Prostate gland (tissue), 2 donors: ENCODE results near the gene SAMM50. TPM values are rescaled to one million over a fixed set of nuclear protein-coding genes. Genes with fewer than 3 reads are reported as not detected.
A peak's percentile ranks its signal among the peaks of the same experiment; 100 is the strongest.

Source experiments
- DNase-seq: peaks from one replicate; pipeline ENCODE4 v3.0.0-alpha.2; 2019; ENCODE audit warnings: low spot score
- H3K27ac ChIP-seq, 2 donors: fragments of 200-600 bp; sonication (generic); 2 replicates each; pipeline ENCODE4 v1.5.1; 2017 to 2019
- H3K27me3 ChIP-seq: fragments of 200-600 bp; sonication (generic); replicated peaks from 2 replicates; pipeline ENCODE4 v1.5.1; 2019; ENCODE audit not compliant: insufficient read depth
- H3K36me3 ChIP-seq, 2 donors: fragments of 200-600 bp; sonication (generic); 1 replicate in 1 of 2; 2 replicates in 1 of 2; pipeline versions ENCODE4 v1.5.1 to v1.8.1; 2017 to 2019
- H3K4me1 ChIP-seq: fragments of 200-600 bp; sonication (generic); replicated peaks from 2 replicates; pipeline ENCODE4 v1.5.1; 2019
- H3K4me3 ChIP-seq, 2 donors: fragments of 200-600 bp; sonication (generic); 2 replicates each; pipeline ENCODE4 v1.5.1; 2017 to 2019
- H3K9me3 ChIP-seq: fragments of 200-600 bp; sonication (generic); 2 replicates; pipeline ENCODE4 v1.5.1; 2017
- POLR2A ChIP-seq: fragments of 450-650 bp; IDR thresholded peaks from one replicate; pipeline ENCODE4 v1.6.1; 2016; ENCODE audit warnings: antibody characterized with exemption, mild to moderate bottlenecking
- POLR2AphosphoS5 ChIP-seq: sonication (generic); formaldehyde crosslinking; IDR thresholded peaks from one replicate; pipeline ENCODE4 v1.6.1; 2017; ENCODE audit warnings: antibody characterized with exemption
- whole genome bisulfite sequencing: methylation state at CpG from one replicate; pipeline ENCODE4 v1.1.5; 2018; 5-methylcytosine and 5-hydroxymethylcytosine counted together
- intact Hi-C: fragments of 100-400 bp; cut with DNase I; formaldehyde crosslinking; loops from one replicate; pipeline ENCODE4 v1.14.2; 2022
- total RNA-seq, 2 donors: library from RNA; depleted of rRNA; stranded (reverse); fragments of >200 nt; gene quantifications; one replicate each; pipeline ENCODE4 v1.1.0, GENCODE V29; 2016
- TF ChIP-seq, protein P1 (sequence below), 4 experiments: fragments of 200-600 bp in 2 of 4; fragments of 450-650 bp in 2 of 4; sonication (generic) in 2 of 4; IDR thresholded peaks; 1 replicate in 3 of 4; 2 replicates in 1 of 4; pipeline ENCODE4 v1.5.1; 2016 to 2019; ENCODE audit warnings: antibody characterized with exemption in 4 of 4, mild to moderate bottlenecking in 2 of 4, moderate library complexity in 2 of 4

SAMM50 gene
- total RNA-seq, 2 donors from 2014 or later: 32.3 to 43.2 TPM

DNA sequence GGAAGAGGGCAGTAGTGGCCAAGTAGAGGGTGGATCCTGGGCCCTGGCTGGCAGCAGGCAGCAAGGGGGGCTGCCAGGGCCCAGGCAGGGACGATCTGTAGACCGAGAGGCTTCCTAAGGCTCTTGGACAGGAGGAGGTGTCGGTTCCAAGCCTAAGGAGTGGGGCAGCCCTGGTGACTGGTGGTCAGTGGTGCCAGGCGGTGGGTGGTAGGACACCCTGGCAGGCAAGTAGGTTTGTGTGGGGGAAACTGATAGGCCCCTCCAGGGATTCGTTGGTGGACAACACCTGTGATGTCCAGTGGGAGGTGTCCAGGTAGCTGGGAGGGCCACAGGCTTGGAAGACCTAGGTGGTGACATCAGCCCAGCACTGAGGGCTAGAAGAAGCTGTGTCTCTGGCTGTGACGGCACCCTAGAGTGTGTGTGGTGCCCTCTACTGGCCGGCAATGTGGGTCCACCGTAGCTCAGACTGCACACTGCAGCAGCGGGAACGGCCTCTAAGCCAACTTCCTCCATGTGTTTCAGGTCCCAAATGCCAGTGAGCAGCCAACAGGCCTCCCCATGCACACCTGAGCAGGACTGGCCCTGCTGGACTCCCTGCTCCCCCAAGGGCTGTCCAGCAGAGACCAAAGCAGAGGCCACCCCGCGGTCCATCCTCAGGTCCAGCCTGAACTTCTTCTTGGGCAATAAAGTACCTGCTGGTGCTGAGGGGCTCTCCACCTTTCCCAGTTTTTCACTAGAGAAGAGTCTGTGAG lies 9.4 kb upstream of the SAMM50 start:
- intact Hi-C loops: no loop called here
- no peaks in the 10 kb centered on the region for H3K27me3 ChIP-seq
- no peaks in the 10 kb centered on the region for H3K36me3 ChIP-seq
- H3K9me3 ChIP-seq: no peaks in the 10 kb centered on the region
- no peaks in the 10 kb centered on the region for H3K4me1 ChIP-seq
- H3K27ac ChIP-seq: no peak overlapping the region
- TF ChIP-seq POLR2AphosphoS5: no peak
- TF ChIP-seq, protein P1, sequence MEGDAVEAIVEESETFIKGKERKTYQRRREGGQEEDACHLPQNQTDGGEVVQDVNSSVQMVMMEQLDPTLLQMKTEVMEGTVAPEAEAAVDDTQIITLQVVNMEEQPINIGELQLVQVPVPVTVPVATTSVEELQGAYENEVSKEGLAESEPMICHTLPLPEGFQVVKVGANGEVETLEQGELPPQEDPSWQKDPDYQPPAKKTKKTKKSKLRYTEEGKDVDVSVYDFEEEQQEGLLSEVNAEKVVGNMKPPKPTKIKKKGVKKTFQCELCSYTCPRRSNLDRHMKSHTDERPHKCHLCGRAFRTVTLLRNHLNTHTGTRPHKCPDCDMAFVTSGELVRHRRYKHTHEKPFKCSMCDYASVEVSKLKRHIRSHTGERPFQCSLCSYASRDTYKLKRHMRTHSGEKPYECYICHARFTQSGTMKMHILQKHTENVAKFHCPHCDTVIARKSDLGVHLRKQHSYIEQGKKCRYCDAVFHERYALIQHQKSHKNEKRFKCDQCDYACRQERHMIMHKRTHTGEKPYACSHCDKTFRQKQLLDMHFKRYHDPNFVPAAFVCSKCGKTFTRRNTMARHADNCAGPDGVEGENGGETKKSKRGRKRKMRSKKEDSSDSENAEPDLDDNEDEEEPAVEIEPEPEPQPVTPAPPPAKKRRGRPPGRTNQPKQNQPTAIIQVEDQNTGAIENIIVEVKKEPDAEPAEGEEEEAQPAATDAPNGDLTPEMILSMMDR (IDR thresholded peaks at IDR 0.05): peak in 3 of 4 experiments; percentile 20 to 58 (median 25)
- TF ChIP-seq POLR2A: no peak
- H3K4me3 ChIP-seq: no peak overlapping the region
- DNase-seq: peak; percentile 31
- WGBS: 54% methylated on average over 12 of the region's 12 CpGs

GRCh38 chr22:43946384-43946667 lies 8.9 kb upstream of the SAMM50 start:
- TF ChIP-seq POLR2AphosphoS5 (no peak), POLR2A (no peak)
- TF ChIP-seq, protein P1 (IDR thresholded peaks at IDR 0.05): no peak
- 69% methylated on average over 7 of the region's 7 CpGs for whole genome bisulfite sequencing
- intact Hi-C loops: no loop called here
- no peaks in the 10 kb centered on the region for H3K27me3 ChIP-seq
- no peak for DNase-seq
- no peak overlapping the region for H3K27ac ChIP-seq
- no peaks in the 10 kb centered on the region for H3K36me3 ChIP-seq
- H3K9me3 ChIP-seq: no peaks in the 10 kb centered on the region
- no peaks in the 10 kb centered on the region for H3K4me1 ChIP-seq
- H3K4me3 ChIP-seq: no peak overlapping the region

GRCh38 chr22:43948836-43949406 lies 6.3 kb upstream of the SAMM50 start:
- TF ChIP-seq POLR2AphosphoS5 (no peak), POLR2A (no peak)
- TF ChIP-seq, protein P1 (IDR thresholded peaks at IDR 0.05): no peak

DNA sequence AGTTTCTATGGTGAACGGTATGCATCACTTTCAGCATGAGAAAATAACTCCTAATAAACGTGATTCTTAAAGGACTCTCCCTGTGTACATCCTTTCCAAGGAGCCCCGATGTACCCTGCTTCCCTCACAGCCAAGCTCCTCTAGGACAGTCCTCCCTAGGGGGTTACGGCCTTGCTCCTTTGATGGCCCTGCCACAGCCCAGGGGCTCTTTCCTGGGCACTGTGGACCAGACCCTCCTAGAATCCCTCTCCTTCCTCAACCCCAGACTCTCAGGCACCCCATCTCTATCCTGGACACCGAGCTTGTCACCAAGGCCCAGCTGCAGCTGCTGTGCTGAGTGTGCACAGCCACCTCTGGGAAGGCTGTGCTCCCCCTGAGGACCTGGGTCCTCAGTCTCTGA lies 3.9 kb upstream of the SAMM50 start:
- no peak overlapping the region for H3K4me3 ChIP-seq
- no peaks in the 10 kb centered on the region for H3K9me3 ChIP-seq
- peaks cover 3% of the 10 kb centered on the region for H3K4me1 ChIP-seq
- DNase-seq: no peak
- WGBS: 85% methylated on average over 5 of the region's 5 CpGs
- TF ChIP-seq POLR2A: no peak
- no peaks in the 10 kb centered on the region for H3K36me3 ChIP-seq
- intact Hi-C loops: no loop called here
- no peak overlapping the region for H3K27ac ChIP-seq
- no peaks in the 10 kb centered on the region for H3K27me3 ChIP-seq

More at GRCh38 chr22:43948836-43949406, 6.3 kb upstream of the SAMM50 start:
- Histone ChIP-seq H3K9me3 (no peaks in the 10 kb centered on the region), H3K4me3 (no peak overlapping the region), H3K36me3 (no peaks in the 10 kb centered on the region), H3K27ac (no peak overlapping the region), H3K4me1 (no peaks in the 10 kb centered on the region), H3K27me3 (no peaks in the 10 kb centered on the region)
- intact Hi-C loops: no loop called here
- WGBS: 90% methylated on average over 12 of the region's 12 CpGs
- no peak for DNase-seq

DNA sequence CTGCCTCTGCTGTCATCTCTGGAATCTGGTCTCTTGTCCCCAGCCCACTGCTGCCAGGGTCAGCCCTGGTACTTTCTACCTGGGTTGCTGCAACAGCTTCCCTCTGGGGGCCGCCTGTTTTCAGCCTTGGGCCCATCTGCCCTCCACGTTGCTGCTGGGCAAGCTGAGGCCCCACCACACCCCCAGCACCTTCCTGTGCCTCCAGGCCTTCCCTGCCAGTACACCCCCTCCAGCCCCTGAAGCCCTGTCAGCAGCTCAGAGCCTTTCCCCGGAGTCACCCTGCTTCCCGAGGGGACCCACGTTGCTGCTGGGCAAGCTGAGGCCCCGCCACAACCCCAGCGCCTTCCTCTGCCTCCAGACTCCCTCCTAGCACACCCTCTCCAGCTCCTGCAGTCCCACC lies 3.3 kb upstream of the SAMM50 start:
- Histone ChIP-seq H3K27me3 (no peaks in the 10 kb centered on the region), H3K27ac (no peak overlapping the region), H3K4me1 (peaks cover 9% of the 10 kb centered on the region), H3K4me3 (no peak overlapping the region), H3K9me3 (no peaks in the 10 kb centered on the region), H3K36me3 (no peaks in the 10 kb centered on the region)
- 57% methylated on average over 7 of the region's 7 CpGs for WGBS
- DNase-seq: no peak
- TF ChIP-seq, protein P1 (IDR thresholded peaks at IDR 0.05): no peak
- TF ChIP-seq POLR2A (no peak), POLR2AphosphoS5 (no peak)
- intact Hi-C loops: no loop called here
